HCT116 (cell line): ENCODE results near the gene FLRT1. TPM values are rescaled to one million over a fixed set of nuclear protein-coding genes. Genes with fewer than 3 reads are reported as not detected.

ENCODE experiments used
- ATAC-seq: fragments of 200-7000 bp; cut with Tn5 transposase; 2 replicates; pipeline ENCODE4 v1.9.1; 2020; ENCODE audit warnings: mild to moderate bottlenecking, moderate library complexity
- BruUV-seq: library from RNA; stranded (reverse); fragments of 400-500 nt; replicated peaks from 2 replicates; lab custom pipeline; 2021; lab: Mats Ljungman, UMichigan
- CTCF ChIA-PET: fragments of 300-600 bp; sonication (Branson Sonifier 250); formaldehyde crosslinking; loops from one replicate; lab custom pipeline; 2021; ENCODE audit warnings: antibody characterized with exemption; lab: Charles Lee
- POLR2A ChIA-PET: fragments of 300-600, 350-600 bp; sonication (Branson Sonifier 250); formaldehyde crosslinking; loops from one replicate; lab custom pipeline; 2021; ENCODE audit warnings: antibody characterized with exemption; lab: Charles Lee
- RAD21 ChIA-PET, 2 experiments: fragments of 300-600 bp; sonication (Branson Sonifier 250); formaldehyde crosslinking; loops; one replicate each; lab custom pipeline; 2023; ENCODE audit warnings: low total read pairs in 2 of 2; ENCODE audit not compliant: uncharacterized antibody in 2 of 2, unreplicated experiment in 2 of 2, low non-redundant PET in 1 of 2; lab: Charles Lee
- DNase-seq: peaks from one replicate; pipeline ENCODE4 v3.0.0-alpha.2; 2010; ENCODE audit warnings: low read depth, low spot score
- H2AFZ ChIP-seq: fragments of 200-600 bp; shearing (Covaris generic), sonication (generic); 2 replicates; pipeline ENCODE4 v1.6.1; 2017; ENCODE audit warnings: low read depth, mixed run types, mixed read lengths, antibody characterized with exemption, low read length; ENCODE audit not compliant: poor library complexity, severe bottlenecking
- H3K27ac ChIP-seq: 2 replicates; pipeline ENCODE4 v1.5.1; 2012; ENCODE audit warnings: low read depth, low read length
- H3K27me3 ChIP-seq: fragments of 200-600 bp; sonication (generic); 2 replicates; pipeline ENCODE4 v1.6.1; 2016; ENCODE audit warnings: mixed run types, low read length, mixed read lengths; ENCODE audit not compliant: insufficient read depth
- H3K36me3 ChIP-seq, 2 experiments: fragments of 200-500 bp in 1 of 2; fragments of 200-600 bp in 1 of 2; sonication (Bioruptor generic) in 1 of 2; sonication (generic) in 1 of 2; 2 replicates each; pipeline versions ENCODE4 v1.5.1 to v1.6.1; 2014 to 2016; ENCODE audit warnings: low read length in 2 of 2, inconsistent platforms in 1 of 2, mixed read lengths in 1 of 2, mixed run types in 1 of 2; ENCODE audit not compliant: insufficient read depth in 2 of 2, control insufficient read depth in 1 of 2
- H3K4me1 ChIP-seq, 2 experiments: fragments of 200-600 bp in 1 of 2; sonication (generic) in 1 of 2; 2 replicates each; pipeline versions ENCODE4 v1.5.1 to v1.6.1; 2012 to 2017; ENCODE audit warnings: low read length in 2 of 2, inconsistent platforms in 1 of 2, mild to moderate bottlenecking in 1 of 2, mixed read lengths in 1 of 2, mixed run types in 1 of 2, moderate library complexity in 1 of 2; ENCODE audit not compliant: insufficient read depth in 2 of 2, control insufficient read depth in 1 of 2
- H3K4me2 ChIP-seq: fragments of 200-600 bp; sonication (generic); 2 replicates; pipeline ENCODE4 v1.6.1; 2017; ENCODE audit warnings: mixed run types, low read length, mixed read lengths
- H3K4me3 ChIP-seq, 2 experiments: fragments of 200-600 bp in 1 of 2; sonication (generic) in 1 of 2; replicated peaks in 1 of 2; 2 replicates each; pipeline ENCODE4 v1.5.1; 2011 to 2016; ENCODE audit warnings: low read length in 2 of 2, control low read depth in 1 of 2, low read depth in 1 of 2, mild to moderate bottlenecking in 1 of 2, mixed read lengths in 1 of 2, mixed run types in 1 of 2
- H3K79me2 ChIP-seq: fragments of 200-600 bp; sonication (generic); 2 replicates; pipeline ENCODE4 v1.6.1; 2017; ENCODE audit warnings: mild to moderate bottlenecking, mixed run types, low read length, moderate library complexity, mixed read lengths; ENCODE audit not compliant: insufficient read depth
- H3K9ac ChIP-seq: fragments of 200-600 bp; sonication (generic); 2 replicates; pipeline ENCODE4 v1.6.1; 2016; ENCODE audit warnings: low read length, mixed read lengths
- H3K9me2 ChIP-seq: fragments of 200-600 bp; sonication (generic), shearing (Covaris generic); 2 replicates; pipeline ENCODE4 v1.6.1; 2017; ENCODE audit warnings: mixed run types, mild to moderate bottlenecking, moderate library complexity; ENCODE audit not compliant: insufficient read depth
- H3K9me3 ChIP-seq, 2 experiments: fragments of 200-500 bp in 1 of 2; fragments of 200-600 bp in 1 of 2; sonication (Bioruptor generic) in 1 of 2; sonication (generic) in 1 of 2; 2 replicates each; pipeline ENCODE4 v1.6.1; 2014 to 2017; ENCODE audit warnings: low read length in 2 of 2, mixed read lengths in 2 of 2, inconsistent platforms in 1 of 2, low read depth in 1 of 2, mild to moderate bottlenecking in 1 of 2, mixed run types in 1 of 2, moderate library complexity in 1 of 2; ENCODE audit not compliant: control insufficient read depth in 1 of 2, insufficient read depth in 1 of 2
- H4K20me1 ChIP-seq: fragments of 200-600 bp; sonication (generic), shearing (Covaris generic); 2 replicates; pipeline ENCODE4 v1.6.1; 2017; ENCODE audit warnings: mixed run types, mild to moderate bottlenecking, moderate library complexity; ENCODE audit not compliant: insufficient read depth
- CBX3 ChIP-seq: IDR thresholded peaks from 2 replicates; pipeline ENCODE4 v1.6.1; 2012; ENCODE audit warnings: low read depth
- ELF1 ChIP-seq: IDR thresholded peaks from 2 replicates; pipeline ENCODE4 v1.6.1; 2012; ENCODE audit warnings: low read depth, borderline replicate concordance
- EZH2 ChIP-seq: fragments of 200-600 bp; sonication (generic); IDR thresholded peaks from 2 replicates; pipeline ENCODE4 v1.6.1; 2017; ENCODE audit warnings: antibody characterized with exemption, mixed run types
- EZH2phosphoT487 ChIP-seq: fragments of 200-600 bp; IDR thresholded peaks from 2 replicates; pipeline ENCODE4 v1.6.1; 2018; ENCODE audit warnings: antibody characterized with exemption, borderline replicate concordance
- SIN3A ChIP-seq: IDR thresholded peaks from 2 replicates; pipeline ENCODE4 v1.6.1; 2012; ENCODE audit warnings: low read depth
- YY1 ChIP-seq: IDR thresholded peaks from 2 replicates; pipeline ENCODE4 v1.6.1; 2011; ENCODE audit warnings: low read length, low read depth, moderate library complexity, mild to moderate bottlenecking; ENCODE audit not compliant: insufficient replicate concordance; ENCODE audit errors: extremely low read depth
- ZFX ChIP-seq: fragments of 450-650 bp; IDR thresholded peaks from 2 replicates; pipeline ENCODE4 v1.6.1; 2017
- intact Hi-C: fragments of 100-400 bp; cut with micrococcal nuclease; formaldehyde crosslinking; loops from 2 replicates; pipeline ENCODE4 v1.10.0; 2022
- total RNA-seq: library from RNA; stranded (reverse); gene quantifications from one replicate; pipeline ENCODE4 v1.2.1, GENCODE V29; 2021; ENCODE audit not compliant: unreplicated experiment
- TF ChIP-seq, protein P1 (sequence below): IDR thresholded peaks from 2 replicates; pipeline ENCODE4 v1.6.1; 2012
- TF ChIP-seq, protein P2 (sequence below): IDR thresholded peaks from 2 replicates; pipeline ENCODE4 v1.6.1; 2012; ENCODE audit warnings: low read depth
- TF ChIP-seq, protein P3 (sequence below): IDR thresholded peaks from 2 replicates; pipeline ENCODE4 v1.6.1; 2012

FLRT1 gene
- total RNA-seq, 1 experiment from 2014 or later = 0.15 TPM

DNA sequence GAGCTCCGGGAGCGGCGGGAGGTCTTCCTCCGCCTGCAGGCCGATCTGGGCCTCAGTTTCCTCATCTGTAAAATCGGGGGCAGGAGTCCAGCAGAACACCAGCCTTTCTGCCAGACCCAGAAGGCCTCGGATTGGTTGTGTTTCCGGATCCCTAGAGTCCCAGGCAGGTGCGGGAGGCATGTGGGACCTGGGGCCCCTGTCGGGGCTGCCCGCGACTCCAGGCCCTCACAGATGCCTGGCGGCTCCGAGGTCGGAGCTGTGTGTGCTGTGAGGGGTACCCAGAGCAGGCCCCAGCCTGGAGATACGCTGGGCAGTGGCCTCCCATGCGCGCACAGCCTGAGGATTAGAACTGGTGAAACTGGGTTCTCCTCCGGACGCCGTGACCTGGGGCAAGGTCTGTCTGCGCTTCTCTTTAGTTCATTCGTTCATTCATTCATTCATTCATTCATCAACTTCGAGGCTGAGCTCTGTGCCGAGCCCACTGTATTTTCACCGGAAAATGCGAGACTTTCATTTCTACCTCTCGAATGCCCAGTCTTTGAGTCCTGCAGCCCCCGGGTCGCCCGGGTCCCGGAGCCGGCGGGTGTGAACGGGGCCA is 24.6 kb downstream of the FLRT1 start:
- no peaks in the 10 kb centered on the region for H3K27me3 ChIP-seq
- CTCF ChIA-PET = no interaction called here
- no peaks in the 10 kb centered on the region for H3K9me2 ChIP-seq
- H3K4me3 ChIP-seq = no peak overlapping the region
- H3K27ac ChIP-seq = no peak overlapping the region
- H3K79me2 ChIP-seq = no peaks in the 10 kb centered on the region
- no peaks in the 10 kb centered on the region for H3K4me1 ChIP-seq
- TF ChIP-seq YY1 (no peak), ZFX (no peak), EZH2 (no peak), SIN3A (no peak), ELF1 (no peak), EZH2phosphoT487 (no peak), CBX3 (no peak)
- TF ChIP-seq, protein P1, sequence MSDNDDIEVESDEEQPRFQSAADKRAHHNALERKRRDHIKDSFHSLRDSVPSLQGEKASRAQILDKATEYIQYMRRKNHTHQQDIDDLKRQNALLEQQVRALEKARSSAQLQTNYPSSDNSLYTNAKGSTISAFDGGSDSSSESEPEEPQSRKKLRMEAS = no peak
- TF ChIP-seq, protein P2, sequence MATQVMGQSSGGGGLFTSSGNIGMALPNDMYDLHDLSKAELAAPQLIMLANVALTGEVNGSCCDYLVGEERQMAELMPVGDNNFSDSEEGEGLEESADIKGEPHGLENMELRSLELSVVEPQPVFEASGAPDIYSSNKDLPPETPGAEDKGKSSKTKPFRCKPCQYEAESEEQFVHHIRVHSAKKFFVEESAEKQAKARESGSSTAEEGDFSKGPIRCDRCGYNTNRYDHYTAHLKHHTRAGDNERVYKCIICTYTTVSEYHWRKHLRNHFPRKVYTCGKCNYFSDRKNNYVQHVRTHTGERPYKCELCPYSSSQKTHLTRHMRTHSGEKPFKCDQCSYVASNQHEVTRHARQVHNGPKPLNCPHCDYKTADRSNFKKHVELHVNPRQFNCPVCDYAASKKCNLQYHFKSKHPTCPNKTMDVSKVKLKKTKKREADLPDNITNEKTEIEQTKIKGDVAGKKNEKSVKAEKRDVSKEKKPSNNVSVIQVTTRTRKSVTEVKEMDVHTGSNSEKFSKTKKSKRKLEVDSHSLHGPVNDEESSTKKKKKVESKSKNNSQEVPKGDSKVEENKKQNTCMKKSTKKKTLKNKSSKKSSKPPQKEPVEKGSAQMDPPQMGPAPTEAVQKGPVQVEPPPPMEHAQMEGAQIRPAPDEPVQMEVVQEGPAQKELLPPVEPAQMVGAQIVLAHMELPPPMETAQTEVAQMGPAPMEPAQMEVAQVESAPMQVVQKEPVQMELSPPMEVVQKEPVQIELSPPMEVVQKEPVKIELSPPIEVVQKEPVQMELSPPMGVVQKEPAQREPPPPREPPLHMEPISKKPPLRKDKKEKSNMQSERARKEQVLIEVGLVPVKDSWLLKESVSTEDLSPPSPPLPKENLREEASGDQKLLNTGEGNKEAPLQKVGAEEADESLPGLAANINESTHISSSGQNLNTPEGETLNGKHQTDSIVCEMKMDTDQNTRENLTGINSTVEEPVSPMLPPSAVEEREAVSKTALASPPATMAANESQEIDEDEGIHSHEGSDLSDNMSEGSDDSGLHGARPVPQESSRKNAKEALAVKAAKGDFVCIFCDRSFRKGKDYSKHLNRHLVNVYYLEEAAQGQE = no peak
- TF ChIP-seq, protein P3, sequence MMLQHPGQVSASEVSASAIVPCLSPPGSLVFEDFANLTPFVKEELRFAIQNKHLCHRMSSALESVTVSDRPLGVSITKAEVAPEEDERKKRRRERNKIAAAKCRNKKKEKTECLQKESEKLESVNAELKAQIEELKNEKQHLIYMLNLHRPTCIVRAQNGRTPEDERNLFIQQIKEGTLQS = no peak
- POLR2A ChIA-PET = no interaction called here
- H3K36me3 ChIP-seq = no peaks in the 10 kb centered on the region
- no peak for ATAC-seq
- H4K20me1 ChIP-seq = no peaks in the 10 kb centered on the region
- H3K9me3 ChIP-seq = no peaks in the 10 kb centered on the region
- H3K4me2 ChIP-seq = no peak overlapping the region
- no peak overlapping the region for H3K9ac ChIP-seq
- no peak for DNase-seq
- RAD21 ChIA-PET = no interaction called here
- no peak overlapping the region for H2AFZ ChIP-seq
- no TSS peak for BruUV-seq
- intact Hi-C loops = no loop called here
